ENCODE results near the gene PLAAT2. TPM values are rescaled to one million over a fixed set of nuclear protein-coding genes. Genes with fewer than 3 reads are reported as not detected.

The PLAAT2 gene
- total RNA-seq, 1 experiment from 2014 or later: 0.52 TPM

DNA sequence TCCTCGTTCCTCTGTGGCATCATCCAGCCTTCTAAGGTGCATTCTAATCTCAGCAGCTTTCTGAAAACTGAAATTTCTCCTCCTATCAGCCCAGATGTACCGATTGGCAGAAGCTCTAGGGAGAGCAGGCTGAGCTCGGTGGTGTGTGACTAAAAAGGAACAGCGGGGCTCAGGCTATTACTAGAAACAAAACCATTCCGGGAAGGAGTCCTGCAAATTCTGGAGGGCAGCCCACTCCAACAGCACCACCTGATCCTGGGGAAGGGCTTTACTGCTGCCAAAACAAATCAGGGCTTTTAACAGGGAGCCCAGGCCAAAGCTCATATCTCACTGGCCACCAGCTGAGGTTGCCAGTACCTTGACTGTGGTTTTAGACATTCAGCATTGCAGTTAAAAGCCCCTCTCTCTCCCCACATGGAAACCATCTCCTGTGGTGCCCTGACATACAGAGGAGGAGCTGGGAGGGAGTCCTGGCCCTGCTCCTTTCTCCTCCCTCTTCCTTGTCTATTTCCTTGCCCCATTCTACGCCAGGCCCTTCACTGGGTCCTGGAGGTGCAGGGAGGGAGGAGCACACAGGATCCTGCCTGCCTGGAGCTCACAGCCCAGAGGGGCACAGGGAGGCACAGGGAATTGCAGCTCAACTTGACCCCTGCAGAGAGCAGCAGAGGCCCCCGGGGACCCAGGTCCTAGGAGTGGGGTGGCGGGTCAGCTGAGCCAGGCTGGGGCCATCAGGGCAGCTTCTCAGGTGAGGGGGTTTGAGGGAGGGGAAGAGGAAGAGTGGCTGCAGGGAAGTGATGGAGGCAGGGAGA, 25.7 kb downstream of the PLAAT2 start:
- Mint-ChIP-seq H3K27me3 (ENCODE audit: low read depth) (no peaks in the 10 kb centered on the region; the same call in 1 of the 2 replicates), H3K27ac (peak overlapping the region in 1 of 3 experiments; percentile 50; a peak in 2 of 7 replicates), H3K4me1 (peaks cover 35 to 39% of the 10 kb centered on the region in 2 experiments), H3K36me3 (ENCODE audit: insufficient read depth in 1 of 3, low read depth in 3 of 3) (no peaks in the 10 kb centered on the region), H3K9me3 (peaks cover 3 to 5% of the 10 kb centered on the region in 2 experiments; a peak in 4 of 5 replicates), H3K4me3 (no peak overlapping the region)
- Histone ChIP-seq H2AFZ (ENCODE audit: low read length) (no peak overlapping the region), H2BK20ac (ENCODE audit: low read depth, low read length, poor library complexity, severe bottlenecking) (no peak overlapping the region), H2BK120ac (ENCODE audit: low read depth, low read length, poor library complexity, severe bottlenecking) (no peak overlapping the region), H4K20me1 (ENCODE audit: control insufficient read depth, insufficient read depth, insufficient read length) (no peaks in the 10 kb centered on the region), H3K79me2 (ENCODE audit: insufficient read depth, low read length) (no peaks in the 10 kb centered on the region), H3K18ac (ENCODE audit: insufficient read length, low read depth, low read length) (no peak overlapping the region), H3K9me3 (ENCODE audit: control insufficient read depth, low read depth, low read length) (no peaks in the 10 kb centered on the region), H3K9ac (ENCODE audit: extremely low read depth, insufficient read length, low read length) (no peak overlapping the region), H3K4ac (ENCODE audit: low read depth, low read length) (no peak overlapping the region), H3K23me2 (ENCODE audit: insufficient read length, low read depth, low read length, poor library complexity, severe bottlenecking) (no peaks in the 10 kb centered on the region), H2AK5ac (ENCODE audit: insufficient read length, low read length) (no peak overlapping the region), H3K23ac (ENCODE audit: insufficient read length, low read depth, low read length) (no peak overlapping the region), H2BK15ac (ENCODE audit: low read depth, low read length) (no peak overlapping the region), H3T11ph (ENCODE audit: low read length) (no peak overlapping the region), H3K56ac (ENCODE audit: insufficient read length, low read depth, low read length) (no peak overlapping the region), H3K14ac (ENCODE audit: insufficient read depth, low read length) (no peak overlapping the region; the same call in 1 of the 2 replicates), H3K4me2 (ENCODE audit: insufficient read depth, insufficient read length, low read length) (no peak overlapping the region), H3K4me1 (ENCODE audit: insufficient read depth, low read length) (peaks cover 6% of the 10 kb centered on the region; the same call in 1 of the 2 replicates), H3K27me3 (ENCODE audit: insufficient read depth, low read length) (0 out of 2 replicates have a peak, but pooled peaks cover 2% of the 10 kb centered on the region), H4K5ac (ENCODE audit: insufficient read length, low read depth, low read length) (no peak overlapping the region), H2BK12ac (ENCODE audit: insufficient read length, low read depth, low read length) (no peak overlapping the region), H3K27ac (ENCODE audit: insufficient read length, low read depth, low read length) (no peak overlapping the region), H4K8ac (replicated peaks; ENCODE audit: insufficient read length, low read depth, low read length) (no peak overlapping the region), H2BK5ac (ENCODE audit: insufficient read length, low read length) (no peak overlapping the region), H3K79me1 (ENCODE audit: insufficient read depth, low read depth, low read length, poor library complexity, severe bottlenecking) (no peaks in the 10 kb centered on the region), H4K91ac (ENCODE audit: insufficient read length, low read depth, low read length) (no peak overlapping the region)
- TF ChIP-seq, protein P1, sequence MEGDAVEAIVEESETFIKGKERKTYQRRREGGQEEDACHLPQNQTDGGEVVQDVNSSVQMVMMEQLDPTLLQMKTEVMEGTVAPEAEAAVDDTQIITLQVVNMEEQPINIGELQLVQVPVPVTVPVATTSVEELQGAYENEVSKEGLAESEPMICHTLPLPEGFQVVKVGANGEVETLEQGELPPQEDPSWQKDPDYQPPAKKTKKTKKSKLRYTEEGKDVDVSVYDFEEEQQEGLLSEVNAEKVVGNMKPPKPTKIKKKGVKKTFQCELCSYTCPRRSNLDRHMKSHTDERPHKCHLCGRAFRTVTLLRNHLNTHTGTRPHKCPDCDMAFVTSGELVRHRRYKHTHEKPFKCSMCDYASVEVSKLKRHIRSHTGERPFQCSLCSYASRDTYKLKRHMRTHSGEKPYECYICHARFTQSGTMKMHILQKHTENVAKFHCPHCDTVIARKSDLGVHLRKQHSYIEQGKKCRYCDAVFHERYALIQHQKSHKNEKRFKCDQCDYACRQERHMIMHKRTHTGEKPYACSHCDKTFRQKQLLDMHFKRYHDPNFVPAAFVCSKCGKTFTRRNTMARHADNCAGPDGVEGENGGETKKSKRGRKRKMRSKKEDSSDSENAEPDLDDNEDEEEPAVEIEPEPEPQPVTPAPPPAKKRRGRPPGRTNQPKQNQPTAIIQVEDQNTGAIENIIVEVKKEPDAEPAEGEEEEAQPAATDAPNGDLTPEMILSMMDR (conservative IDR thresholded peaks at IDR 0.05): no peak
- DNase-seq: no peak
- WGBS (ENCODE audit: extremely low coverage, insufficient read length, low lambda C conversion rate): no CpG with 5 or more reads among the region's 8 CpGs
